ENCODE results near the gene DUSP16. TPM values are rescaled to one million over a fixed set of nuclear protein-coding genes. Genes with fewer than 3 reads are reported as not detected.

The DUSP16 gene
- total and polyA plus RNA-seq, 2 of the 8 experiments (the other 6 are each of a cell fraction or from before 2014, with no cell fraction given): 31.6 to 55.9 TPM

DNA sequence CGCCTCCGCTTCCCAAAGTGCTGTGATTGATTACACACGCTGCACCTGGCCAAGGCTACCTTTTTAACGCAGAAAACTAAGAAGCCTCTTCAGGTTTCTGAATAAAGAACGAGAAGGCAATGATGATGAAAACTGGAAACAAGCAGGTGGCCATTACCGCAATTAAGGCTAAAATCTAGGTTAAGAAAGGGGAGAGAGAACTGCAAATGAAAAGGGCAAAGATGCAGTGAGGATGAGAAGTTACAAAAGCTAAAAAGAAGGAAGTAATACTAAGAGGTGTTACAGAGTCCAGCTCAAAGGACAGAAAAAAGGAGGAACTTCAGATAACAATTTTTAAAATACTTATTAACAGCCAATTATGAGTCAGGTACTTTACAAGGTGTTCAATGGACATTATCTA is 79.7 kb downstream of the DUSP16 start:
- Histone ChIP-seq H3K18ac (ENCODE audit: extremely low read depth, low read length) (no peak overlapping the region), H3K79me1 (ENCODE audit: low read depth, low read length) (no peaks in the 10 kb centered on the region; the same call in 1 of the 2 replicates), H3K36me3 (ENCODE audit: control insufficient read depth in 2 of 4, insufficient read depth in 4 of 4, low read length in 3 of 4) (peaks cover 3 to 41% (median 17%) of the 10 kb centered on the region in 4 experiments; a peak in 6 of 8 replicates), H3K27ac (ENCODE audit: low read depth, low read length) (no peak overlapping the region), H4K5ac (ENCODE audit: insufficient read length, low read depth, low read length) (no peak overlapping the region), H3K23ac (ENCODE audit: insufficient read length) (no peak overlapping the region), H3K4me3 (ENCODE audit: extremely low read depth in 1 of 4, insufficient read depth in 2 of 4, low read depth in 3 of 4, low read length in 4 of 4) (no peak overlapping the region), H3K56ac (replicated peaks; ENCODE audit: insufficient read length, low read depth, low read length) (no peak overlapping the region), H2BK15ac (ENCODE audit: low read length) (no peak overlapping the region), H2BK120ac (replicated peaks; ENCODE audit: low read depth, low read length) (no peak overlapping the region), H3K27me3 (replicated peaks in 1 of 4; ENCODE audit: control insufficient read depth in 3 of 4, extremely low read depth in 1 of 4, insufficient read depth in 3 of 4, low read length in 3 of 4) (no peaks in the 10 kb centered on the region), H4K20me1 (replicated peaks in 1 of 2; ENCODE audit: control insufficient read depth in 1 of 2, insufficient read depth in 2 of 2, low read length in 2 of 2) (peaks cover 0 to 4% of the 10 kb centered on the region in 2 experiments), H3K4ac (replicated peaks; ENCODE audit: insufficient read length, low read depth, low read length) (no peak overlapping the region), H3K14ac (ENCODE audit: insufficient read length) (no peak overlapping the region), H3K4me2 (ENCODE audit: insufficient read depth in 1 of 2, low read depth in 2 of 2, low read length in 2 of 2) (no peak overlapping the region), H2BK5ac (ENCODE audit: low read depth, low read length) (no peak overlapping the region), H4K8ac (ENCODE audit: extremely low read depth, insufficient read depth, low read length) (no peak overlapping the region), H3K9ac (replicated peaks in 1 of 4; ENCODE audit: extremely low read depth in 1 of 4, low read depth in 3 of 4, low read length in 3 of 4) (no peak overlapping the region), H3K9me3 (ENCODE audit: insufficient read depth in 2 of 2, low read depth in 1 of 2, low read length in 1 of 2) (no peaks in the 10 kb centered on the region), H3K23me2 (ENCODE audit: low read depth, low read length) (no peaks in the 10 kb centered on the region), H3K4me1 (replicated peaks in 1 of 4; ENCODE audit: control insufficient read depth in 3 of 4, insufficient read depth in 4 of 4, low read length in 3 of 4) (no peaks in the 10 kb centered on the region; a peak in 1 of 7 replicates), H2BK20ac (ENCODE audit: low read length) (no peak overlapping the region), H2AK5ac (ENCODE audit: low read depth, low read length) (no peak overlapping the region), H3K79me2 (ENCODE audit: control insufficient read depth in 1 of 2, insufficient read depth in 2 of 2, low read length in 2 of 2) (no peaks in the 10 kb centered on the region), H2BK12ac (ENCODE audit: low read depth, low read length) (no peak overlapping the region), H2AFZ (ENCODE audit: low read length) (no peak overlapping the region), H4K91ac (replicated peaks; ENCODE audit: insufficient read length, low read length) (no peak overlapping the region)
- FAIRE-seq: no peak
- DNase-seq (ENCODE audit: low read depth in 1 of 2, low spot score in 2 of 2): no peak
- 91% methylated on average over 6 of the region's 6 CpGs; no CpG with 5 or more reads in 1 of the 2 experiments for WGBS, 2 experiments (ENCODE audit: extremely low coverage in 1 of 2, insufficient coverage in 1 of 2, insufficient read length in 1 of 2, insufficient replicate concordance in 2 of 2, low coverage in 1 of 2, low lambda C conversion rate in 2 of 2, missing lambda C conversion rate in 1 of 2)
- POLR2A ChIA-PET (ENCODE audit: partially characterized antibody): interaction anchor here (1.1 to 1.2 kb wide), 2 partner anchors 15 to 18 kb away, joined by 3 read pairs; no protein-coding TSS in a partner anchor
- CTCF ChIA-PET (ENCODE audit: partially characterized antibody): interaction anchor here (0.6 to 1.9 kb wide), 2 partner anchors 16 to 21 kb away, joined by 3 to 5 read pairs; no protein-coding TSS in a partner anchor
- TF ChIP-seq HDAC2 (IDR thresholded peaks at IDR 0.05; ENCODE audit: borderline replicate concordance in 1 of 2, low read depth in 2 of 2, low read length in 2 of 2) (no peak), POU5F1 (IDR thresholded peaks at IDR 0.05; ENCODE audit: low read depth, low read length) (no peak), MAFK (IDR thresholded peaks at IDR 0.05; ENCODE audit: low read depth, low read length) (no peak), FOSL1 (IDR thresholded peaks at IDR 0.05; ENCODE audit: insufficient read depth, low read depth, low read length) (no peak), GABPA (IDR thresholded peaks at IDR 0.05; ENCODE audit: borderline replicate concordance, insufficient read depth, low read length) (no peak), CHD1 (IDR thresholded peaks at IDR 0.05; ENCODE audit: low read depth, low read length) (no peak), PHF8 (conservative IDR thresholded peaks at IDR 0.05; ENCODE audit: low read depth, low read length) (no peak), GTF2F1 (IDR thresholded peaks at IDR 0.05; ENCODE audit: borderline replicate concordance, low read depth, low read length) (no peak), HDAC6 (IDR thresholded peaks at IDR 0.05; ENCODE audit: low read depth, low read length) (no peak), CREB1 (IDR thresholded peaks at IDR 0.05) (no peak), SIX5 (IDR thresholded peaks at IDR 0.05; ENCODE audit: low read depth, low read length) (no peak), SP1 (IDR thresholded peaks at IDR 0.05; ENCODE audit: low read depth, low read length) (no peak), RNF2 (IDR thresholded peaks at IDR 0.05; ENCODE audit: borderline replicate concordance, low read depth, low read length, missing control alignments, poor library complexity, severe bottlenecking) (no peak), KDM5A (IDR thresholded peaks at IDR 0.05; ENCODE audit: low read length) (no peak), TEAD4 (IDR thresholded peaks at IDR 0.05; ENCODE audit: low read depth, low read length) (no peak)
